AG04450 (cell line): Measurements from ENCODE around the gene RCBTB1. TPM values are rescaled to one million over a fixed set of nuclear protein-coding genes. Genes with fewer than 3 reads are reported as not detected.
"Not testable (repeated sequence)": the region's sequence is repeated elsewhere in the genome, so short reads cannot be mapped to it uniquely, and the experiment has no call there.

Experiments
- CTCF ChIA-PET: fragments of 300-600, 350-600 bp; formaldehyde crosslinking; extraction: SDS; loops from one replicate; lab custom pipeline; 2022; ENCODE audit warnings: antibody characterized with exemption, inconsistent platforms; lab: Charles Lee
- POLR2A ChIA-PET: fragments of 350-600 bp; formaldehyde crosslinking; extraction: SDS; loops from one replicate; lab custom pipeline; 2021; ENCODE audit warnings: antibody characterized with exemption, inconsistent platforms; lab: Yijun Ruan, JAX
- DNase-seq: peaks from one replicate; pipeline ENCODE4 v3.0.0-alpha.2; 2011; ENCODE audit warnings: low read depth, low spot score
- H3K27ac ChIP-seq: one replicate; pipeline ENCODE4 v1.5.1; 2012; ENCODE audit warnings: low read depth, low read length, control low read depth
- H3K27me3 ChIP-seq: one replicate; pipeline ENCODE4 v1.6.0; 2012; ENCODE audit warnings: low read length; ENCODE audit not compliant: control insufficient read depth, insufficient read depth
- H3K4me3 ChIP-seq: 2 replicates; pipeline ENCODE4 v1.5.1; 2011; ENCODE audit warnings: mild to moderate bottlenecking, low read depth, low read length, control low read depth
- H3K9me3 ChIP-seq: 2 replicates; pipeline ENCODE4 v1.5.1; 2012; ENCODE audit warnings: low read length; ENCODE audit not compliant: control insufficient read depth, insufficient read depth
- polyA plus RNA-seq: library from polyadenylated mRNA; depleted of rRNA; stranded (reverse); fragments of >200 nt; gene quantifications from 2 replicates; pipeline ENCODE4 v1.2.3, GENCODE V29; 2011
- TF ChIP-seq, protein P1 (sequence below): IDR thresholded peaks from 2 replicates; pipeline ENCODE4 v1.5.1; 2011; ENCODE audit warnings: low read depth, low read length, control low read depth, inconsistent platforms

RCBTB1 gene
- polyA plus RNA-seq, 1 experiment = 28.5 TPM

DNA sequence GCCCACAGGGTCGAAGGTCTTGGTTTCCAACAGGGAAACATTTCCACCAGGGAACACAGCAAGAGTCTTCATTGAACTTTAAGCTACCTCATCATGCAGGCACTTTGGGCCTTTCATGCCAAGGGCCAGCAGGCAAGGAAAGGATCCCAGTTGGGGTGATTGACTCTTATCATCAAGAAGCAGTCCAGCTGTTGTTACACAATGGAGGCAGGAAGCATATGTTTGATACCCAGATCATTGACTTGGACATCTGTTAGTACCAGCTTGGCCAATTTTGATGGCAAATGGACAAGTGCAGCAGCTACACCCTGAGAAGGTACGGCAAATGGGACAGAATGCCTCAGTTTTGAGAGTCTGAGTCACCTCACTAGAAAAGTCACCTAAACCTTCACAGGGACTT, 10.9 kb upstream of the RCBTB1 start:
- TF ChIP-seq, protein P1, sequence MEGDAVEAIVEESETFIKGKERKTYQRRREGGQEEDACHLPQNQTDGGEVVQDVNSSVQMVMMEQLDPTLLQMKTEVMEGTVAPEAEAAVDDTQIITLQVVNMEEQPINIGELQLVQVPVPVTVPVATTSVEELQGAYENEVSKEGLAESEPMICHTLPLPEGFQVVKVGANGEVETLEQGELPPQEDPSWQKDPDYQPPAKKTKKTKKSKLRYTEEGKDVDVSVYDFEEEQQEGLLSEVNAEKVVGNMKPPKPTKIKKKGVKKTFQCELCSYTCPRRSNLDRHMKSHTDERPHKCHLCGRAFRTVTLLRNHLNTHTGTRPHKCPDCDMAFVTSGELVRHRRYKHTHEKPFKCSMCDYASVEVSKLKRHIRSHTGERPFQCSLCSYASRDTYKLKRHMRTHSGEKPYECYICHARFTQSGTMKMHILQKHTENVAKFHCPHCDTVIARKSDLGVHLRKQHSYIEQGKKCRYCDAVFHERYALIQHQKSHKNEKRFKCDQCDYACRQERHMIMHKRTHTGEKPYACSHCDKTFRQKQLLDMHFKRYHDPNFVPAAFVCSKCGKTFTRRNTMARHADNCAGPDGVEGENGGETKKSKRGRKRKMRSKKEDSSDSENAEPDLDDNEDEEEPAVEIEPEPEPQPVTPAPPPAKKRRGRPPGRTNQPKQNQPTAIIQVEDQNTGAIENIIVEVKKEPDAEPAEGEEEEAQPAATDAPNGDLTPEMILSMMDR = no peak
- no peak overlapping the region for H3K4me3 ChIP-seq
- no peak for DNase-seq
- POLR2A ChIA-PET = no interaction called here
- CTCF ChIA-PET = interaction anchor here (1.2 kb wide), 1 partner anchor 11 kb away, joined by 5 read pairs; no protein-coding TSS in a partner anchor
- H3K27ac ChIP-seq = no peak overlapping the region
- no peaks in the 10 kb centered on the region for H3K9me3 ChIP-seq
- H3K27me3 ChIP-seq = peaks cover 3% of the 10 kb centered on the region

DNA sequence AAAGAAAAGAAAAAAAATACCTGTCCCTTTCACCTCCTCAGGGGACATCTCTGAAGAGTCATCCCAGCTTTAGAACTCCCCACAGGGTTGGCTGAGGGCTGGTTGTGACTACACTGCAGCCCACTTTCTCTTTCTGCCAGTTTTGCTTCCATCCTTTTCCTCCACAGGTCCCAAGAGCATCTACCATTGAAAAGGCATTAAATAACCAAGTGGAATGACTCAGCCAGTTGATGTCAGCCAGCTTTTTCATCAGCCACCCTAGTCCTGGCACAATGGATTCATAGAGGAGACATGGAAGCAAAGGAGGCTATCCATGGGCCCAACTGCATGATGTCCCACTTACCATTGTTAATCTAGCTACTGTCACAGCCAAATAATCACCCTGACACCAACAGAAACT, 9.2 kb upstream of the RCBTB1 start:
- CTCF ChIA-PET = interaction anchor here (0.7 kb wide), 1 partner anchor 167 kb away, joined by 6 read pairs; no protein-coding TSS in a partner anchor
- Histone ChIP-seq H3K9me3 (no peaks in the 10 kb centered on the region), H3K4me3 (no peak overlapping the region), H3K27ac (no peak overlapping the region), H3K27me3 (peaks cover 3% of the 10 kb centered on the region)
- TF ChIP-seq, protein P1 = no peak
- POLR2A ChIA-PET = no interaction called here
- no peak for DNase-seq

DNA sequence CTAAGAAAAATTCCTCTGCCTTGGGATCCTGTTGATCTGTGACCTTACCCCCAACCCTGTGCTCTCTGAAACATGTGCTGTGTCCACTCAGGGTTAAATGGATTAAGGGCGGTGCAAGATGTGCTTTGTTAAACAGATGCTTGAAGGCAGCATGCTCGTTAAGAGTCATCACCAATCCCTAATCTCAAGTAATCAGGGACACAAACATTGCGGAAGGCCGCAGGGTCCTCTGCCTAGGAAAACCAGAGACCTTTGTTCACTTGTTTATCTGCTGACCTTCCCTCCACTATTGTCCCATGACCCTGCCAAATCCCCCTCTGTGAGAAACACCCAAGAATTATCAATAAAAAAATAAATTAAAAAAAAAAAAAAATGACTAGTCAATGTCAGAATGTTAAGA, 8.5 kb upstream of the RCBTB1 start:
- H3K27ac ChIP-seq, H3K27me3 ChIP-seq, H3K9me3 ChIP-seq, H3K4me3 ChIP-seq, POLR2A ChIA-PET, DNase-seq: not testable (repeated sequence)
- CTCF ChIA-PET = interaction anchor here (0.7 kb wide), 1 partner anchor 166 kb away, joined by 6 read pairs; no protein-coding TSS in a partner anchor

DNA sequence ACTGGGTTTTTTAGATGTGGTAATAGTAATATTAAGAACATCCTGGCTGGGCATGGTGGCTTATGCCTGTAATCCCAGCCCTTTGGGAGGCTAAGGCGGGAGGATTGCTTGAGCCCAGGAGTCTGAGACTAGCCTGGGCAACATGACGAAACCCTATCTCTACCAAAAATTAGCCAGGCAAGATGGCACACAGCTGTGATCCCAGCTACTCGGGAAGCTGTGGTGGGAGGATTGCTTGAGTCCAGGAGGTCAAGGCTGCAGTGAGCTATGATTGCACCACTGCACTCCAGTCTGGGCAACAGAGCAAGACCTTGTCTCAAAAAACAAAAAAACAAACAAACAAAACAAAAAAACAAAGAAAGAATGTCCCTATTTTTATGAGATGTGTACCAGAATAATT, 5.4 kb upstream of the RCBTB1 start:
- H3K27me3 ChIP-seq, POLR2A ChIA-PET, H3K4me3 ChIP-seq, H3K9me3 ChIP-seq, DNase-seq, H3K27ac ChIP-seq: not testable (repeated sequence)
- CTCF ChIA-PET = interaction anchor here (0.6 kb wide), 1 partner anchor 244 kb away, joined by 3 read pairs; no protein-coding TSS in a partner anchor

DNA sequence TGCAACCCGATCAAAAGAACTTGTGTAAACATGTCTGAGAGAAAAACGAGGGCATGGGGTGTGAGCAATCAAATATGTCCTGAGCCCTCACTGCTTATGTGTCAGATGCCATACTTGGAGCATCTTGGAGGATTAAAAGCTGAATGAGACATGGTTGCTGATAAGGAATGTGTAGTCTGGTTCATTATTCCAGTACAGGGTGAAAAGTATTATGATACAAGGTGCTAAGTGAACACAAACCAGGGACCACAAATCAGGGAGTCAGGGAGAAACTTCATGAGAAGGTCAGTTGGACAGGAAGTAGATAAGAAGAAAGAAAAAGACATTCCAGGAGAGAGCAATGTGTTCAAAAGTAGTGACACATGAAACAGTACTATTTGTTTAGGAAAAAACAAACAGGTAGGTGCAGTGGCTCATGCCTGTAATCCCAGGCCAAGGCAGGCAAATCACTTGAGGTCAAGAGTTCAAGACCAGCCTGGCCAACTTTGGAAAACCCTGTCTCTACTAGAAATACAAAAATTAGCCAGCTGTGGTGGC, 2.0 kb upstream of the RCBTB1 start:
- ChIA-PET POLR2A (interaction anchor here (0.6 kb wide), 1 partner anchor 206 kb away, joined by 3 read pairs; no protein-coding TSS in a partner anchor), CTCF (interaction anchor here (0.5 kb wide), 1 partner anchor 144 kb away, joined by 5 read pairs; no protein-coding TSS in a partner anchor)
- H3K27me3 ChIP-seq = no peaks in the 10 kb centered on the region
- H3K27ac ChIP-seq = no peak overlapping the region
- TF ChIP-seq, protein P1 = no peak
- no peaks in the 10 kb centered on the region for H3K9me3 ChIP-seq
- no peak overlapping the region for H3K4me3 ChIP-seq
- DNase-seq = no peak

DNA sequence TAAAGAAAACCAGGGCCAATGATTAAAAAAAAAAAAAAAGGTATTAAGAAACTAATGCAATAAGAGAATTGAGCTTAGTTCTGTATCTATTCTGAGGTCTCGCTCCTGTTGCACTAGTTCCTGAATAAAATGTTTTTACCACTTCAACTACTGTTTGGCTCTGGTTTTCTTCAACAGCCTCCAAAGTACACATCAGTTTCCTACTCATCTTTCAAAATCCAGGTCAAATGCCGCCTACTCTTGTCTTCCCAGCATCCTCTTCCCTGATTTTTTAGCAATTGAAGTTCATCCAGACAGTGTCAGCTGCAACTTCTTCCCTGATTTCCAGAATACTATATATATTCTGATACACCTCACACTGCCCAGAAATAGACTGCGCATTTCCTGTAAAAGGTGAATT, 1.4 kb upstream of the RCBTB1 start:
- Histone ChIP-seq H3K27me3 (no peaks in the 10 kb centered on the region), H3K9me3 (no peaks in the 10 kb centered on the region), H3K4me3 (no peak overlapping the region), H3K27ac (no peak overlapping the region)
- ChIA-PET CTCF (interaction anchor here (0.6 to 1.0 kb wide), 3 partner anchors 21 to 345 kb away, joined by 3 to 5 read pairs (median 3); no protein-coding TSS in a partner anchor), POLR2A (interaction anchor here (0.6 kb wide), 1 partner anchor 206 kb away, joined by 3 read pairs; no protein-coding TSS in a partner anchor)
- DNase-seq = no peak
- TF ChIP-seq, protein P1 = no peak
